ENCODE results near the gene SLC49A4. TPM values are rescaled to one million over a fixed set of nuclear protein-coding genes. Genes with fewer than 3 reads are reported as not detected.
A peak's percentile ranks its signal among the peaks of the same experiment; 100 is the strongest.

Gene SLC49A4
- total and polyA plus RNA-seq, 2 of the 13 experiments (the other 11 are each of a cell fraction or from before 2014, with no cell fraction given): 6.5 to 16.3 TPM

GRCh38 chr3:122793568-122794416, 1.1 kb upstream of the SLC49A4 start, which contains the start of gene HSPBAP1 (continued):
- TF ChIP-seq ZNF317 (CRISPR knock-in tag; IDR thresholded peaks at IDR 0.05) (peak; percentile 79), MLXIP (CRISPR knock-in tag; IDR thresholded peaks at IDR 0.05; ENCODE audit: borderline replicate concordance) (peak; percentile 76), GMEB1 (CRISPR knock-in tag; IDR thresholded peaks at IDR 0.05; ENCODE audit: borderline replicate concordance) (peak; percentile 68; the same call in 1 of the 2 replicates), CHD4 (IDR thresholded peaks at IDR 0.05; ENCODE audit: borderline replicate concordance, low read length) (no peak), ZNF138 (CRISPR knock-in tag; IDR thresholded peaks at IDR 0.05; ENCODE audit: low read depth) (0 out of 2 replicates have a peak, but pooled peaks have one; percentile 67), TBP (CRISPR knock-in tag; IDR thresholded peaks at IDR 0.05) (no peak), ZNF430 (CRISPR knock-in tag; IDR thresholded peaks at IDR 0.05) (peak; percentile 61; the same call in 1 of the 2 replicates), SAFB2 (CRISPR knock-in tag; IDR thresholded peaks at IDR 0.05; ENCODE audit: borderline replicate concordance, low read depth) (no peak; the same call in 1 of the 2 replicates), ZBTB10 (CRISPR knock-in tag; IDR thresholded peaks at IDR 0.05; ENCODE audit: borderline replicate concordance) (no peak), MAZ (IDR thresholded peaks at IDR 0.05; ENCODE audit: borderline replicate concordance, low read depth, low read length) (no peak; the same call in 1 of the 2 replicates), MAZ (CRISPR knock-in tag; IDR thresholded peaks at IDR 0.05; ENCODE audit: low read depth) (peak; percentile 62; the same call in 1 of the 2 replicates), NONO (IDR thresholded peaks at IDR 0.05) (no peak), NONO (CRISPR knock-in tag; conservative IDR thresholded peaks at IDR 0.05) (peak; percentile 41; the same call in 1 of the 2 replicates), ETV5 (CRISPR knock-in tag; IDR thresholded peaks at IDR 0.05; ENCODE audit: borderline replicate concordance) (peak; percentile 74; the same call in 1 of the 2 replicates), TRAFD1 (CRISPR knock-in tag; IDR thresholded peaks at IDR 0.05; ENCODE audit: borderline replicate concordance) (no peak), ZNF564 (CRISPR knock-in tag; IDR thresholded peaks at IDR 0.05) (peak; percentile 56), GABPB1 (CRISPR knock-in tag; IDR thresholded peaks at IDR 0.05) (peak; percentile 92), ZSCAN21 (CRISPR knock-in tag; IDR thresholded peaks at IDR 0.05; ENCODE audit: borderline replicate concordance) (peak; percentile 42; the same call in 1 of the 2 replicates)

All from HepG2 (cell line).